ENCODE results near the gene PCNX3.
"Not testable (repeated sequence)": the region's sequence is repeated elsewhere in the genome, so short reads cannot be mapped to it uniquely, and the experiment has no call there.

PCNX3 gene

DNA sequence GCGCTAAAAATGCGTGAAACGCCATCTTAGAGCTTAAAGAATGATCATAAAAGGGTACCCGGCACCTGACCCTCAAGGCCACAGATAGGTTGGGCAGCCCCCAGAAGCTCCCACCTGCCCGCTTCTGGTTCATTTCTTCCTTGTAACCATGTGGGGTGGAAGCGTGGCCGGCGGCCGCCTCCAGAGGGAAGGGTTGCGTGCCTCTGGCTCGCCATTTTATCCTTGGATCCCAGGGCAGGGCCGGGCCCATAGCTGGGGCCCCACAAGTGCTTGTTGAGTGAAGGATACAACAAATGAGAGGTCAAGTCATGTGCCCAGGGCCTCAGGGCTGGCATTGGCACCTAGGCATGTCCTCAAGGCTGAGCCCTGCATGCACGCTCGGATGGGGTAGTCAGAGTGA is 5.9 kb downstream of the PCNX3 start:
- no peak for DNase-seq

DNA sequence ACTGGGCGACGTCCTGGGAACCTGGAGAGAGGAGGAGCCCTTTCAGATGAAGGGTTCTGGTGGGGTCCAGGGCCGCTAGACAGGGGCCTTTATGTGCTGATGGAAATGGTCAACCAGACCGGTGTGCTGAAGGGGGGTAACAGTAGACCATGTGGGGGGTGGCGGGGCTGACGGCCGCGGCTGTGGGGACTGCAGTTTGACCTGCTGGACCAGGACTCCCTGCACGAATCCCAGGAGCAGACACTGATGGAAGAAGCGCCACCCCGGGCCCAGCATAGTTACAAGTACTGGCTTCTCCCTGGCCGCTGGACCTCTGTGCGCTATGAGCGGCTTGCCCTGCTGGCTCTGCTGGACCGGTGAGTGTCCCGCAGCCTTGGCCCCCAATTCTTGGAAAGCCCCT is 6.4 kb downstream of the PCNX3 start:
- no peak for DNase-seq

DNA sequence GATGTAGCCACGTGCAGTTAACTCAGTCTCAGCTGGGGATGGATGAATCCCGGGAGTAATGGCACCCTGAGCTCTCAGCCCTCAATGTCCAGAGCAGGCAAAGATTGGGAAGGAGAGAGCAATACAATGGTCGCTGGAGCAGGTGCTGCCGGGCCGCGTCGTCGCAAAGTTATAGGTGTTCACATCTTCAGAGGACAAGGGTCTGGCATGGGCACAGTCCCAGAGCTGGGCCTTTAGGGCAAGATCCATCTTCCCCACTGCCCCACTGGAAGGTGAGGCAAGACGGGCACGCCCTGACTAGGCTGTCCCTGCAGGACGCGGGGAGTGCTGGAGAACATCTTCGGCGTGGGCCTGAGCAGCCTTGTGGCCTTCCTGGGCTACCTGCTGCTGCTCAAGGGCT is 7.6 kb downstream of the PCNX3 start:
- no peak for DNase-seq

DNA sequence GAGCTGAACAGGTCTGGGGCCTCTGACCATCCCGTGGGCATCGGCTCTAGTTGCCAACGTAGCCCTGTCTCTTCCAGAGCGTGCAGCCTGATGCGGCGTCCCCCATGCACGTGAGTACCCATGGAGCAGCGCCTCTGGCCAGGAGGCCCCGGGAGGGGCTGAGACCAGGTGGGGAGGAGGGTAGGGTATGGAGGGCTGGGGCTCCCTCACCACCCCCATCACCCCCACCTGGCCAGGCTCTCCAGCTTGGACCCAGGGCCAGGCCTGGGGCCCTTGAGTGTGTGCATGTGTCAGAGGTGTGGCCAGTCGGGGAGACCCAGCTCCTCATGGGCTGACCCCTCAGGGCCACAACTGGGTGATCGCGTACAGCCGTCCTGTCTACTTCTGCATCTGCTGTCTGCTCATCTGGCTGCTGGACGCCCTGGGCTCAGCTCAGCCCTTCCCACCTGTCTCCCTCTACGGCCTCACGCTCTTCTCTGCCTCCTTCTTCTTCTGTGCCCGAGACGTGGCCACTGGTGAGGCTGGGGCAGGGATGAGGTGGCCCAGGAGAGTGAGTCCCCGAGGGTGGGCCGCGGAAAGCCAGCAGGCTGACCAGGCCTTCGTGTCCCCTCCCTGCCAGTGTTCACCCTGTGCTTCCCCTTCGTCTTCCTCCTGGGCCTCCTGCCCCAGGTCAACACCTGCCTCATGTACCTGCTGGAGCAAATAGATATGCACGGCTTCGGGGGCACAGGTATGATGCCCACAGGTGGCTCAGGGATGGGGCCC is 8.5 kb downstream of the PCNX3 start:
- no peak for DNase-seq

DNA sequence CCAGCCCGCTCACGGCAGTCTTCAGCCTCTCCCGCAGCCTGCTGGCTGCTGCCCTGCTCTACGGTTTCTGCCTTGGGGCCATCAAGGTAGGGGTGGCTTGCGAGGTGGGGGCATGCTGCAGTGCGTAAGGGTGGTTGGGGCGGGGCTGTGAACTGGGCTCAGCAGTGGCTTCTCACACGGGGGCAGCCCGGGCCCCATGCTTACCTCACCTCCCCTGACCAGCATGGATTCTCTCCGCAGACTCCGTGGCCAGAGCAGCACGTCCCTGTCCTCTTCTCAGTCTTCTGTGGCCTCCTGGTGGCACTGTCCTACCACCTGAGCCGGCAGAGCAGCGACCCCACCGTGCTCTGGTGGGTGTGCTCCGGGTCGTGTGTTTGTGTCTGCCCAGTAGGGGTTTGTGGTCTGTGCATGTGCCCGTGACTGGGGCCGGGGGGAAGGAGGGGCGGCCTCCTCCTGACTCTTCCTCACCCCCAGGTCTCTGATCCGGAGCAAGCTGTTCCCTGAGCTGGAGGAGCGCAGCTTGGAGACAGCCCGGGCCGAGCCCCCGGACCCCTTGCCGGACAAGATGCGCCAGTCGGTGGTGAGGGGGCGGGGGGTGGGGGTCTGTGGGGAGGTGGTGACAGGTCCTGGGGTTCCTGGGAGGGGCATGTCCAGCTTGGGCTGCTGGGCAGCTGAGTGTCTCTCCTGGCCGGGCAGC is 9.5 kb downstream of the PCNX3 start:
- no peak for DNase-seq

DNA sequence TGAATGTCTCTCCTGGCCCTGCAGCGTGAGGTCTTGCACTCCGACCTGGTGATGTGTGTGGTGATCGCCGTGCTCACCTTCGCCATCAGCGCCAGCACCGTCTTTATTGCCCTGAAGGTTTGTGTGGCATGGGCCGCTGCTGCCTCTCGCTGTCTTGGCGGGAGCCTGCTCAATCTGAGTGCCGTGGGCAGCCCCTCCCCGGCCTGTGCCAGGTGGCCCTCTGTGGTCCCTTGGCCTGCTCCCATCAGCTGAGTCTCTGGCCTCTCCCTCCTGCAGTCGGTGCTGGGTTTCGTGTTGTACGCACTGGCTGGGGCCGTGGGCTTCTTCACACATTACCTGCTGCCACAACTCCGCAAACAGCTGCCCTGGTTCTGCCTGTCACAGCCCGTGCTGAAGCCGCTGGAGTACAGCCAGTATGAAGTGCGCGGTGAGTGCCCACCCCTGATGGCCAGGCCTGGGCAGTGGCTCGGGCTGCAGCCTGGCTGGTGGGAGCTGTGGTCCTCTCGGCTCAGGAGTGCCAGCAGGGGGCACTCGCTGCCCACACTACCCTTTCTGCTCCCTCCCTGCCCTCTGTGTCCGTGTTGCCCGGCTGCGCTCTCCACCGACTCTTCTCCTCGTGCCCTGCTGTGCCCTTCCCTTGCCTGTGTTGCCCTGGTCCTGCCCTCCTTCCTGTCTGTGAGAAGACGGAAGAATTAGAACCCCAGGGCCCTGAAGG is 10.2 kb downstream of the PCNX3 start:
- peak; percentile 41 to 77 for DNase-seq

DNA sequence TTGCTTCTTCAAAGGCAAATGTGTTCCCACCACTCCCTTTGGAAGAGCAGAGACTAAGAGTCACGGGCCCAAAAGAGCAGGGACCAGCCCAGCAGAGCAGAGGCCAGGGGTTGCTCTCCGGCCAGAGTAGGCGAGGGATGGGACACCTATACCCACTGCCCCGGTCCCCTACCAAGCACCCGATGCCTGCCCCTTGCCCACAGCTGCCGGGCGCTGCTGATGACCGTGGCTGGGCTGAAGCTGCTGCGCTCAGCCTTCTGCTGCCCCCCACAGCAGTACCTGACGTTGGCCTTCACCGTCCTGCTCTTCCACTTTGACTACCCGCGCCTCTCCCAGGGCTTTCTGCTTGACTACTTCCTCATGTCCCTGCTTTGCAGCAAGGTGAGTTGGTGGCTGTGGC is 11.6 kb downstream of the PCNX3 start:
- DNase-seq: no peak

DNA sequence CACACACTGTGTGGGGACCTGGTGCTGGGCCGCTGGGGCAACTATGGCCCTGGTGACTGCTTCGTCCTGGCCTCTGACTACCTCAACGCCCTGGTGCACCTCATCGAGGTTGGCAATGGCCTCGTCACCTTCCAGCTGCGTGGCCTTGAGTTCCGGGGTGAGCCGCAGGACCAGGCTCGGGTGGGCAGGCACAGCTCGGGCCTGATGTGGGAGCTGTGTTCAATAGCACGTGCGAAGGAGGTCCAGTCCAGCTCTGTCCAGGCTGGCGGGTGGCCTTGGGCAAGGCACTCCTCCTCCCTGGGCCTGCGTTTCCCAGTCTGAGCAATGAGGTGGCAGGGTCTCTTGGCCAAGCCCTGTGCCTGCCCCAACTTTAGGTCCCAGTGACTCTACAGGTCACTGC is 14.0 kb downstream of the PCNX3 start:
- DNase-seq: no peak

DNA sequence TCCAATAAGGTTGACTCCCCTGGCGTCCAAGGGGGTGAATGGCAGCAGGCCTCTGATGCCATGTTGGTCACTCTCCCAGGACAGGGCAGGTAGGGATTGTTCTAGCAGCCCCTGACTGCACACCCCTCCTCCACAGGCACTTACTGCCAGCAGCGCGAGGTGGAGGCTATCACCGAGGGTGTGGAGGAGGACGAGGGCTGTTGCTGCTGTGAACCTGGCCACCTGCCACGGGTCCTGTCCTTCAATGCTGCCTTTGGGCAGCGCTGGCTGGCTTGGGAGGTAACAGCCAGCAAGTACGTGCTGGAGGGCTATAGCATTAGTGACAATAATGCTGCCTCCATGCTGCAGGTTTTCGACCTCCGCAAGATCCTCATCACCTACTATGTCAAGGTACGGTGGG is 14.6 kb downstream of the PCNX3 start:
- no peak for DNase-seq

DNA sequence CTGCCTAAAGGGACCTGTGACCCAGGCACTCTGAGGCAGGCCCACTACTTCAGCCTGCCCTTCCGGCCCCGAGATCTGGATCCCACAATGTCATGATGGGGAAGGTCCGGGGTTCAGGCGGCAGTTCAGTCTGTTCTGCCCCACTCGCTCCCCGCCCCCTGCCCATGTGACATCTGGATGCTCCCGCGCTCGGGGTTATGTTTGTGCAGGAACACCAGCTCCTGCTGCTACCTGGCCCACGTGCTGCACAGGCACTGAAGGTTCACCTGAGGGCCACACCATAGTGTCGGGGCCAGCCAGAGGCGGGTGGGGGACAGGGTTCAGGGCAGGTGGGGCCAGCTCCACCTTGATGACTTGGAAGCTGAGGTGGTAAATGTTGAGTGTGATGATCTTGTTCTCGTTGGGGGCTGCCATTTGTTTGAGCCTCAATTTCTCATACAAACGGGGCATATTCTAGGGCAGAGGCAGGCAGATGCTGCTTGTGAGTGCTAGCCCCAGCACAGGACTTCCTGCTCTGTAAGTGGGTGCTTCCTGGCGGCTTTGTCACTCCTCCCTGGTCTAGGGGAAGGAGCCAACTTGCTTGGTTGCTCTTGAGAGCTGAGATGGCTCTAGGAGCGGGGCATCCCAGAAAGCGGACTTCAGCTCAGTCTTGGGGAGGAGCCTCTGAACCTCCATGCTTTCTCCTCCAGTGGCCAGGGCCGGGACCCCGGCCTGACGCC is 18.0 kb downstream of the PCNX3 start:
- DNase-seq: no peak

DNA sequence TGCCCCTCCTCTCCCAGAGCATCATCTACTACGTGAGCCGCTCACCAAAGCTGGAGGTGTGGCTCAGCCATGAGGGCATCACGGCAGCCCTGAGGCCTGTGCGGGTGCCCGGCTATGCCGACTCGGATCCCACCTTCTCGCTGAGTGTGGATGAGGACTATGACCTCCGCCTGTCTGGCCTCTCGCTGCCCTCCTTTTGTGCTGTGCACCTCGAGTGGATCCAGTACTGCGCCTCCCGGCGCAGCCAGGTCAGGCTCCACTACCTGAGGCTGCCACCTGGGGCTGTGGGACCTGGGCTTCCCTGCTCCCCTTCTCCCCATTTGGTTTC is 18.5 kb downstream of the PCNX3 start:
- DNase-seq: no peak

DNA sequence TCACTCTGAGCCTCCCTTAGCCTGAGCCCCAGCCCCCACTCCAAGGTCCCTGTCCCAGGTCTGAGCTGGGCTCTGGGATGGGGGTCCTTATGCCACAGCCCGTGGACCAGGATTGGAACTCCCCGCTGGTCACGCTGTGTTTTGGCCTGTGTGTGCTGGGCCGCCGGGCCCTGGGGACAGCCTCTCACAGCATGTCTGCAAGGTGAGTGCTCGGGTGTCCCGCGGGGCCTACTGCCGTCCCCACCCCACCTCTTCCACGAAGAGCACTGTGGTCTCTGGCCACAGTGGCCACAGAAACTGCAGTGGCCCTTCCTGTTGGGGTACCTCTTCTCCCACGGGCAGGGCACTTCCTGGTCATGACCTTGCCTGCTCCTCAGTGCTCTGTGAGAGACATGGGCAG is 18.9 kb downstream of the PCNX3 start:
- no peak for DNase-seq

DNA sequence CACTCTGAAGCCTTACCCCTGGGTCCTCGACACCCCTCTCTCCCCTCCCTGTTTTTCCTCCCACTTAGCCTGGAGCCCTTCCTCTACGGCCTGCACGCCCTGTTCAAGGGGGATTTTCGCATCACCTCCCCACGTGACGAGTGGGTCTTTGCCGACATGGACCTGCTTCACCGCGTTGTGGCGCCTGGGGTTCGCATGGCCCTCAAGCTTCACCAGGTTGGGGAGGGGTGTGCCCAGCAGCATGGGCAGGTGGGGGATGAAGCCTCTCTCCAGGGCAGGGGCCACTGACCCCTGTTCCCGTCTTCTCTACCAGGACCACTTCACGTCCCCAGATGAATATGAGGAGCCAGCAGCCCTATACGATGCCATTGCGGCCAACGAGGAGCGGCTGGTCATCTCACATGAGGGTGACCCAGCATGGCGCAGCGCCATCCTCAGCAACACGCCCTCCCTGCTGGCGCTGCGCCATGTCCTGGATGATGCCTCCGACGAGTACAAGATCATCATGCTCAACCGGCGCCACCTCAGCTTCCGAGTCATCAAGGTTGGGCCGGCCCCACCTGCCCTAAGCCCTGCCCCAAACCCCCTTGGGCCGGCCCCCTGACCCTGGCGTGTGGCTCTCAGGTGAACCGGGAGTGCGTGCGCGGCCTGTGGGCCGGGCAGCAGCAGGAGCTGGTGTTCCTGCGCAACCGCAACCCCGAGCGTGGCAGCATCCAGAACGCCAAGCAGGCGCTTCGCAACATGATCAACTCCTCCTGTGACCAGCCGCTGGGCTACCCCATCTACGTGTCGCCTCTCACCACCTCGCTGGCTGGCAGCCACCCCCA is 19.5 kb downstream of the PCNX3 start:
- DNase-seq: no peak

DNA sequence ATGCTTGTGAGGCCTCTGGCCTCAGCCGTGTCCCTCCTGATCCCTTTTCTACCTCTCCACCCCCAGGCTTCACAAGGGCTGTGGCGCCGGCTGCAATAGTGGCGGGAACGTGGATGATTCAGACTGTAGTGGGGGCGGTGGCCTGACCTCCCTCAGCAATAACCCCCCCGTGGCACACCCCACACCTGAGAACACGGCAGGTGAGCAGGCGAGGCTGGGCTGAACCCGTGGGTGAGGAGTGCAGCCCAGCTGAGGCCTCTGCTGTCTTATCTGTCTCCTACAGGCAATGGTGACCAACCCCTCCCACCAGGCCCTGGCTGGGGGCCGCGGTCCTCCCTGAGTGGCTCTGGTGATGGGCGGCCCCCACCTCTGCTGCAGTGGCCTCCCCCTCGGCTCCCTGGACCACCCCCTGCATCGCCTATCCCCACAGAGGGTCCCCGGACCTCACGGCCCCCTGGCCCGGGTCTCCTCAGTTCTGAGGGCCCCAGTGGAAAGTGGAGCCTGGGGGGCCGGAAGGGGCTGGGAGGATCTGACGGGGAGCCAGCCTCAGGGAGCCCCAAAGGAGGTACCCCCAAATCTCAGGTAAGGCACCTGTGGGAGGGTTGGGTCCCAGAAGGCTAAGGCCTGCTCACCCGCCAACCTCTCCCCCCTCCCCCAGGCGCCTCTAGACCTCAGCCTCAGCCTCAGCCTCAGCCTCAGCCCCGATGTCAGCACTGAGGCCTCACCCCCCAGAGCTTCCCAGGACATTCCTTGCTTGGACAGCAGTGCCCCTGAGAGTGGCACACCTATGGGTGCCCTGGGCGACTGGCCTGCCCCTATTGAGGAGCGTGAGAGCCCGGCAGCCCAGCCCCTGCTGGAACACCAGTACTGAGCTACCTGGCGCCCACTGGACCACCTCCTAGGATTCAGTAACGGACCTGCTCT is 20.8 kb downstream of the PCNX3 start:
- no peak for DNase-seq

DNA sequence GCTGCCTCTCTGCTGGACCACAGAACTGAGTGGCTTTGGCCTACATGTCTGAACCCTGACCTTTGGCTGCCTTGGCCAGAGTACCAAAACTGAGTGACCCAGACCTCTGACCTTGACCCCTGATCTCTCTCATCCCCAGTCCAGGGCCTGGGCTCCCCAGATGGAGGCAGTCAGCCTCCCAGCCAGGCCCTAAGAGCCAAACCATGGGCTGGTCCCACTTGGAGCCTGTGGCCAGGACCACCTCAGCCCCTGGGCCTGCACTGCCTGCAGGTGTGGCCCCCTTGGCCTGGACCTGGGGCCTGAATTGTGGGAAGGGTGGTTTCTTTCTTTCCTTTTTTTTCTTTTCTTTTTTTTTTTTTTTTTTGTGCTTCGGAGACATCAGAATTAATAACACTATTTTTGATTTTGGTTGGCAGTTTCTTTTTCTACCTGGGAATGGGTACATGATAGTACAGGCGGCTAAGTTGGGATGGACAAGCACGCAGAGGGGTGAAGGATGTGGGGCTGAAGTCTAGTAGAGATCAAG is 21.5 kb downstream of the PCNX3 start:
- no peak for DNase-seq

DNA sequence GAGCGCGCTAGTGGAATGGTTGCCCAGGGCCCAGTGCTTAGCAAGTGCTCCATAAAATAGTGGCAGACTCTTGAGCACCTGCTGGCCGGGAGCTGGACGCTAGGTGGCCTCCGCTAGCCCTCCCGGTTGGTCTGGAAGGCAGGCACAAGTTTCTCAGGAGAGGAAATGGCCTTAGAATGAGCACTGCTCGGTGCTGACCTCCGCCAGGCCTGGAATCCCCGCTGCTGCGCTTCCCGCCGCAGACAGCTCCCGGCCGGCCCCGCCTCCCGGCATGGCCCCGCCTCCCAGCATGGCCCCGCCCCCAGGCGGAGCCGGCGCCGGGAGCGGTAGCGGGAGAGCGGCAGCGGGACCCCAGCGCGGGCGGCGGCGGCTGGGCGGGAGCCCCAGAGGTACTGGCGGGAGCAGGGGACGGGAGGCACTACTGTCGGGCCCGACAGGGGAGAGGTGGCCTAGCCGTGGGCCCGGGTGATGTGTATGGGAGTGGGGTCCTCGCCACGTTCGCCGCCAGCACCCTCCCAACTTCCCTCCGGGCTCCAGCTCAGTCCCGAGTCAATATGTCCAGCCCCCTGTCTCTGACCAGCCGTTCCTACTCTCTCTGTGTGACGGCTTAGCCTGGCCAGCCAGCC is 22.3 kb downstream of the PCNX3 start, which contains the start of gene SIPA1:
Gene SIPA1 (plus strand): TSS at position 308 of the 626 bp plus-strand sequence. CDS start 2,821 bp downstream, outside the sequence.
- peak; percentile 88 to 89 for DNase-seq

DNA sequence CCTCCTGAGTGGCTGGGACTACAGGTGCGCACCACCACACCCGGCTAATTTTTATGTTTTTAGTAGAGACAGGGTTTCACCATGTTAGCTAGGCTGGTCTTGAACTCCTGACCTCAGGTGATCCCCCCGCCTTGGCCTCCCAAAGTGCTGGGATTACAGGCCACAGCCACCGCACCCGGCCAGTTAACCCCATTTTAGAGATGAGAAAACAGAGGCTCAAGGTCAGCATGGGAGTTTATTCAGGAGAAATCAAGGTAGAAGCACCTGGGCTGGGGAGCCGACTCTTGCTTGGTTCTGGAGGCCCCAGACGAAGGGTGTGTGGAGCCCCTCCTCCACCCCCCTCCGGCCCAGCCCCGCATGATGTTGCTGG is 23.6 kb downstream of the PCNX3 start:
- not testable (repeated sequence) for DNase-seq

DNA sequence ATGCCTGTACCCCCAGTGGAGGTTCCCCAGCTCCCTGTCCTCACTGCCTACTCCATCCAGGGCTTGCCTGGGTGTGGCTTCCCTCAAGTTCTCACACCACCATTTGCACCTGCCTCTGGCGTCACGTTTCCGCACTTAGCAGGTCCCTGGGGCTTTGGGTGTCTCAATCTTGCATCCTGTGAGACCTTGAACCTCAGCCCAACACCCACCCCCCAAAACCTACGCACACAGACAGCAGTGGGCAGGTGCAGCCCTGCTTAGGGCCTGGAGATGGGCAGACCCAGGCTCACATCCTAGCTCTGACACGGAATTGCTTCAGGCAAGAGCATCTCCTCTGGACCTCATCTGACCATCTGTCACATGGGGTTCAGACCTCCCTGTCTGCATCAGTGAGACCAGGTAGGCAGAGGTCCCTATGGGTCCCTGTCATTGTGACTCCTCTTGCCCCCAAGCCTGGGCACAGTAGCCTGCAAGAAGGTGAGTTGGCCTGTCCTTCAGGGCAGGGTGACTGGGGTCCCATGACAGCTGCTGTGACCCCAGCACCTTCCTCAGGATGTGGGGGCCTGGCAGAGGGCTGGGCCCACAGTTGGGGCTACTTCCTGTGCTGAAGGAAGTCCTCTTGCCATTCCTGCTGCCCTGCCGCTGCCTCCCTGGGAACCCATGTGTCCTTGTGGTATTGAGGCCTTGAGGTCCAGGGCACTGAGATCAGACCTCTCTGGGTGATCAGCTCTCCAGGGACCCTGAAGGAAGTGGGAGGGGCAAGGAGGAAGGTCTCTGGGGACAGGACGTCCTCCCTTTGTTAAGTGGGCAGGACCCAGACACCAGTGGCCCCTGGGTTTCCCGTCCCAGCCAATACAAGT is 24.3 kb downstream of the PCNX3 start:
- no peak for DNase-seq

DNA sequence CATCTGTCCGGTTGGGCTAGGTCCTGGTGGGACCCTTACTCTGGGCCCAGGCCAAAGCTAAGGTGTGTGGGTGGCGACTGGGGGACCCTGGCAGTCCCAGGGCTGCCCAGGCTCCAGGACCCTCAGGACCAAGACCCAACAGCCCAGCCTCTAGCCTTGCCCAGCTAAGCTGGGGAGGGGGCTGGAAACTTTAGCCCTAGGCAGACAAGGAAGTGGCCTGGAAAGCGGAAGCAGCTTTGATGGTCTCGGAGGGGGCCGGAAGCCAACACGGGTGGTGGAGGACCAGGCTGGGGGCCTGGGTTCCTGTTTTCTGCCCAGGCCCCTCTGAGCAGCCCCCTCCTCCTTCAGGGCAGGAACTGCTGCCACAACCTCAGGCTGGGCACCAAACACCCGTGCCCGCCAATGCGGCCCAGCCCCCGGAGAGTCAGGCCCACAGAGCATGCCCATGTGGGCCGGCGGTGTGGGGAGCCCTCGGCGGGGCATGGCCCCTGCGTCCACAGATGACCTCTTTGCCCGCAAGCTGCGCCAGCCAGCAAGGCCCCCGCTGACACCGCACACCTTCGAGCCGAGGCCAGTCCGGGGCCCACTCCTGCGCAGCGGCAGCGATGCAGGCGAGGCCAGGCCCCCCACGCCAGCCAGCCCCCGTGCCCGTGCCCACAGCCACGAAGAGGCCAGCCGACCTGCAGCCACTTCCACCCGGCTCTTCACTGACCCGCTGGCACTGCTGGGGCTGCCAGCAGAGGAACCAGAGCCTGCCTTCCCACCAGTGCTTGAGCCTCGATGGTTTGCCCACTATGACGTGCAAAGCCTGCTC is 25.1 kb downstream of the PCNX3 start:
- DNase-seq: peak; percentile 21 to 37

Data from inflammatory macrophage treated with lipopolysaccharide for 1 hour (primary cell).